Stomach (tissue), 4 donors: ENCODE results near the gene OR10P1.

ENCODE experiments used
- POLR2A ChIP-seq, 4 donors: fragments of 450-650 bp; IDR thresholded peaks; one replicate each; pipeline ENCODE4 v1.6.1; 2016; ENCODE audit warnings: antibody characterized with exemption in 4 of 4, control low read depth in 2 of 4, mild to moderate bottlenecking in 1 of 4, moderate library complexity in 1 of 4
- TF ChIP-seq, protein P1 (sequence below), 7 experiments: fragments of 450-650 bp in 4 of 7; fragments of 200-600 bp in 3 of 7; sonication (generic) in 3 of 7; IDR thresholded peaks; one replicate each; pipeline ENCODE4 v1.5.1; 2016 to 2019; ENCODE audit warnings: antibody characterized with exemption in 7 of 7, control low read depth in 2 of 7, mild to moderate bottlenecking in 1 of 7

DNA sequence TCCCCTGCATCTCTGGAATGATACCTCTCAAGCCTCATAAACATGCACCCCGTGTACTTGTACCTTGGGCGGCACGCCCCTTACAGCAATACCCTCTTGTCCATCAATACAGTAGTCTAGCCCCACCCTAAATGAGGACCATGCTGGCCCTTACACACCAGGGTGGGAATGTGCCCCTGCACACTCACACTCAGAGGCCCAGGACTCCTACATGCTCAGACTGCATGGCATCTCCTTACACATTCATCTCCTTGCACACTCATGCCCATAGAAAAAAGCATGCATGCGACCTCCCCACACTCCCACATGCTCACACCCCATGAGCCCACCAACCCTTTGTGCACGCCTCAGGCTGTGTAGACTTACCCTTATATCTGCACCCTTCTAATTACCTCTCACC, 49.0 kb downstream of the OR10P1 start:
- TF ChIP-seq, protein P1, sequence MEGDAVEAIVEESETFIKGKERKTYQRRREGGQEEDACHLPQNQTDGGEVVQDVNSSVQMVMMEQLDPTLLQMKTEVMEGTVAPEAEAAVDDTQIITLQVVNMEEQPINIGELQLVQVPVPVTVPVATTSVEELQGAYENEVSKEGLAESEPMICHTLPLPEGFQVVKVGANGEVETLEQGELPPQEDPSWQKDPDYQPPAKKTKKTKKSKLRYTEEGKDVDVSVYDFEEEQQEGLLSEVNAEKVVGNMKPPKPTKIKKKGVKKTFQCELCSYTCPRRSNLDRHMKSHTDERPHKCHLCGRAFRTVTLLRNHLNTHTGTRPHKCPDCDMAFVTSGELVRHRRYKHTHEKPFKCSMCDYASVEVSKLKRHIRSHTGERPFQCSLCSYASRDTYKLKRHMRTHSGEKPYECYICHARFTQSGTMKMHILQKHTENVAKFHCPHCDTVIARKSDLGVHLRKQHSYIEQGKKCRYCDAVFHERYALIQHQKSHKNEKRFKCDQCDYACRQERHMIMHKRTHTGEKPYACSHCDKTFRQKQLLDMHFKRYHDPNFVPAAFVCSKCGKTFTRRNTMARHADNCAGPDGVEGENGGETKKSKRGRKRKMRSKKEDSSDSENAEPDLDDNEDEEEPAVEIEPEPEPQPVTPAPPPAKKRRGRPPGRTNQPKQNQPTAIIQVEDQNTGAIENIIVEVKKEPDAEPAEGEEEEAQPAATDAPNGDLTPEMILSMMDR (IDR thresholded peaks at IDR 0.05): no peak
- TF ChIP-seq POLR2A (IDR thresholded peaks at IDR 0.05): no peak
